GM23338 (cell line): Measurements from ENCODE around the gene SYNE1. TPM values are rescaled to one million over a fixed set of nuclear protein-coding genes. Genes with fewer than 3 reads are reported as not detected.

ENCODE experiments used
- ATAC-seq: fragments of 200-7000 bp; cut with Tn5 transposase; 3 replicates; pipeline ENCODE4 v1.9.1; 2020
- DNase-seq: peaks from one replicate; pipeline ENCODE4 v3.0.0-alpha.2; 2015; ENCODE audit warnings: low spot score
- H2AFZ ChIP-seq: fragments of 200-600 bp; sonication (generic); 2 replicates; pipeline ENCODE4 v1.8.0; 2016; ENCODE audit warnings: antibody characterized with exemption, mild to moderate bottlenecking, moderate library complexity
- H3F3A ChIP-seq: fragments of 200-600 bp; sonication (generic); replicated peaks from 2 replicates; pipeline ENCODE4 v1.8.0; 2017; ENCODE audit warnings: antibody characterized with exemption, mixed run types, low read depth
- H3K27ac ChIP-seq: fragments of 200-600 bp; sonication (generic); 2 replicates; pipeline ENCODE4 v1.6.1; 2016; ENCODE audit warnings: low read depth
- H3K27me3 ChIP-seq: fragments of 200-600 bp; sonication (generic); 2 replicates; pipeline ENCODE4 v1.8.0; 2016; ENCODE audit warnings: mild to moderate bottlenecking, mixed run types, moderate library complexity; ENCODE audit not compliant: insufficient read depth
- H3K36me3 ChIP-seq: fragments of 200-600 bp; sonication (generic); 2 replicates; pipeline ENCODE4 v1.8.0; 2016; ENCODE audit warnings: mild to moderate bottlenecking; ENCODE audit not compliant: insufficient read depth
- H3K4me1 ChIP-seq: fragments of 200-600 bp; sonication (generic); 2 replicates; pipeline ENCODE4 v1.8.0; 2016; ENCODE audit warnings: mild to moderate bottlenecking, moderate library complexity; ENCODE audit not compliant: insufficient read depth
- H3K4me2 ChIP-seq: fragments of 200-600 bp; sonication (generic); 2 replicates; pipeline ENCODE4 v1.7.1; 2017; ENCODE audit warnings: mixed run types
- H3K4me3 ChIP-seq: fragments of 200-600 bp; sonication (generic); 2 replicates; pipeline ENCODE4 v1.6.1; 2016; ENCODE audit warnings: mixed run types
- H3K79me2 ChIP-seq: fragments of 200-600 bp; sonication (generic); replicated peaks from 2 replicates; pipeline ENCODE4 v1.8.0; 2017; ENCODE audit warnings: mild to moderate bottlenecking; ENCODE audit not compliant: insufficient read depth
- H3K9me2 ChIP-seq: fragments of 200-600 bp; sonication (generic); 2 replicates; pipeline ENCODE4 v1.8.0; 2017; ENCODE audit not compliant: insufficient read depth
- H4K20me1 ChIP-seq: fragments of 200-600 bp; sonication (generic); replicated peaks from 2 replicates; pipeline ENCODE4 v1.8.0; 2017; ENCODE audit warnings: mild to moderate bottlenecking; ENCODE audit not compliant: insufficient read depth
- H3K27ac Mint-ChIP-seq: 2 replicates; pipeline ENCODE4 v1.8.0; 2020; ENCODE audit warnings: inconsistent platforms, mild to moderate bottlenecking, moderate library complexity, mixed read lengths
- H3K27me3 Mint-ChIP-seq: 3 replicates; pipeline ENCODE4 v1.8.0; 2022; ENCODE audit warnings: low read depth, mild to moderate bottlenecking, moderate library complexity, mixed read lengths, inconsistent platforms; ENCODE audit not compliant: insufficient read depth, poor library complexity
- H3K36me3 Mint-ChIP-seq: 3 replicates; pipeline ENCODE4 v1.8.0; 2021; ENCODE audit warnings: low read depth, mild to moderate bottlenecking, inconsistent platforms, moderate library complexity, mixed read lengths
- H3K4me1 Mint-ChIP-seq: 3 replicates; pipeline ENCODE4 v1.8.0; 2020; ENCODE audit warnings: mild to moderate bottlenecking, inconsistent platforms, mixed read lengths
- H3K4me3 Mint-ChIP-seq: 3 replicates; pipeline ENCODE4 v1.8.0; 2021; ENCODE audit warnings: moderate library complexity, mild to moderate bottlenecking, inconsistent platforms, mixed read lengths
- H3K9me3 Mint-ChIP-seq: 3 replicates; pipeline ENCODE4 v1.8.0; 2020; ENCODE audit warnings: moderate library complexity, mild to moderate bottlenecking, inconsistent platforms, mixed read lengths
- EZH2 ChIP-seq: fragments of 200-600 bp; sonication (generic); IDR thresholded peaks from one replicate; pipeline ENCODE4 v1.8.0; 2017; ENCODE audit warnings: antibody characterized with exemption, mild to moderate bottlenecking, low read depth; ENCODE audit not compliant: unreplicated experiment
- EZH2phosphoT487 ChIP-seq: fragments of 200-600 bp; sonication (generic); IDR thresholded peaks from one replicate; pipeline ENCODE4 v1.8.1; 2018; ENCODE audit warnings: antibody characterized with exemption; ENCODE audit not compliant: unreplicated experiment
- JUNB ChIP-seq: IDR thresholded peaks from one replicate; pipeline ENCODE4 v1.6.1; 2016; ENCODE audit warnings: antibody characterized with exemption; ENCODE audit not compliant: unreplicated experiment
- NANOG ChIP-seq: IDR thresholded peaks from 2 replicates; pipeline ENCODE4 v1.6.1; 2016; ENCODE audit warnings: antibody characterized with exemption, borderline replicate concordance
- POLR2AphosphoS5 ChIP-seq: IDR thresholded peaks from 2 replicates; pipeline ENCODE4 v1.6.1; 2016; ENCODE audit warnings: antibody characterized with exemption, low read depth
- ZNF114 ChIP-seq: fragments of 250-450 bp; sonication (Bioruptor Pico); IDR thresholded peaks from 2 replicates; pipeline ENCODE4 v1.5.0; 2020; ENCODE audit warnings: mild to moderate bottlenecking, moderate library complexity
- ZNF331 ChIP-seq: fragments of 250-450 bp; sonication (Bioruptor Pico); IDR thresholded peaks from 2 replicates; pipeline ENCODE4 v1.5.0; 2020; ENCODE audit warnings: low read depth, mild to moderate bottlenecking, moderate library complexity
- polyA plus RNA-seq: library from polyadenylated mRNA; unstranded; fragments of >200 nt; fragmentation: Nextera tagmentation; extraction: Ambion mirVana; gene quantifications from 2 replicates; pipeline ENCODE4 v1.2.1, GENCODE V29; 2016
- total RNA-seq: library from RNA; depleted of rRNA; stranded (reverse); fragments of >200 nt; shearing (Covaris generic); gene quantifications from 2 replicates; pipeline ENCODE4 v1.2.3, GENCODE V29; 2014
- TF ChIP-seq, protein P1 (sequence below): IDR thresholded peaks from 2 replicates; pipeline ENCODE4 v1.6.1; 2016; ENCODE audit warnings: antibody characterized with exemption
- TF ChIP-seq, protein P2 (sequence below): IDR thresholded peaks from one replicate; pipeline ENCODE4 v1.6.1; 2018; ENCODE audit warnings: antibody characterized with exemption; ENCODE audit not compliant: unreplicated experiment

SYNE1 gene
- total and polyA plus RNA-seq, 2 experiments from 2014 or later = 3.9 to 13.6 TPM

DNA sequence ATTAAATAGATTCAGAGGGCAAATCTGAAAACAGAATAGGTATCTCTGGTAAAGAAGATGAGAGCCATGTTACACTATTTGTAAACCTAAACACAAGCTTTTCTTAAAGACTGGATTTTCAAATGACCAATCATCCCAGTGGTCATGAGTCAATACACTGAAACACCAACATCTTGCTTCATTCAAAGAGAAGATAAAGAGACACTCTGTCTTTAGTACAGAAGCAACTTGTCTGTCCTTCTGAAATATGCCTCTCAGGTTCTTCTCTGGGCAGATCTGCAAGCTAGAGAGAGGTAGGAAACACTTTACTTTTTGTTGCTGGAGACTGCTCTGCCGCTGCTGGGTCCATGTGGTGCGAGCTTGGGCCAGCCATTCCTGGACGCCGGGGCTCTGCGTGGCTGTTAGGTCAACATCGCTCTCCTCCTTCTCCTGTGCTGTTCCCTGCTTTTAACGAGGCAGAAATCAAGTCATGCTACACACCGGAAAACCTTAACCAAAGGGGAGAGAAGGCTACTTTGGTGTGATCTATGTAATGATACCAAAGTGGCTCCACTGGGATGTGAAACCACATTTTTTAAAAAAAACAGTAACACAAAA, 368.2 kb downstream of the SYNE1 start:
- DNase-seq = no peak
- Mint-ChIP-seq H3K36me3 (peaks cover 6% of the 10 kb centered on the region; the same call in 2 of the 3 replicates), H3K4me3 (no peak overlapping the region), H3K27ac (no peak overlapping the region), H3K9me3 (peaks cover 7% of the 10 kb centered on the region; the same call in 2 of the 3 replicates), H3K4me1 (peaks cover 14% of the 10 kb centered on the region), H3K27me3 (no peaks in the 10 kb centered on the region)
- Histone ChIP-seq H2AFZ (no peak overlapping the region), H3K36me3 (no peaks in the 10 kb centered on the region), H3K4me1 (peaks cover 5% of the 10 kb centered on the region; the same call in 1 of the 2 replicates), H3F3A (no peaks in the 10 kb centered on the region), H4K20me1 (no peaks in the 10 kb centered on the region), H3K79me2 (no peaks in the 10 kb centered on the region), H3K4me3 (no peak overlapping the region), H3K27me3 (no peaks in the 10 kb centered on the region), H3K27ac (no peak overlapping the region), H3K4me2 (no peak overlapping the region), H3K9me2 (no peaks in the 10 kb centered on the region)
- ATAC-seq = no peak
- TF ChIP-seq EZH2 = no peak
- no peak for TF ChIP-seq EZH2phosphoT487
- no peak for TF ChIP-seq JUNB
- TF ChIP-seq, protein P1, sequence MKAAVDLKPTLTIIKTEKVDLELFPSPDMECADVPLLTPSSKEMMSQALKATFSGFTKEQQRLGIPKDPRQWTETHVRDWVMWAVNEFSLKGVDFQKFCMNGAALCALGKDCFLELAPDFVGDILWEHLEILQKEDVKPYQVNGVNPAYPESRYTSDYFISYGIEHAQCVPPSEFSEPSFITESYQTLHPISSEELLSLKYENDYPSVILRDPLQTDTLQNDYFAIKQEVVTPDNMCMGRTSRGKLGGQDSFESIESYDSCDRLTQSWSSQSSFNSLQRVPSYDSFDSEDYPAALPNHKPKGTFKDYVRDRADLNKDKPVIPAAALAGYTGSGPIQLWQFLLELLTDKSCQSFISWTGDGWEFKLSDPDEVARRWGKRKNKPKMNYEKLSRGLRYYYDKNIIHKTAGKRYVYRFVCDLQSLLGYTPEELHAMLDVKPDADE = no peak
- TF ChIP-seq NANOG = no peak
- TF ChIP-seq POLR2AphosphoS5 = no peak
- TF ChIP-seq ZNF331 (CRISPR knock-in tag) = no peak
- TF ChIP-seq, protein P2, sequence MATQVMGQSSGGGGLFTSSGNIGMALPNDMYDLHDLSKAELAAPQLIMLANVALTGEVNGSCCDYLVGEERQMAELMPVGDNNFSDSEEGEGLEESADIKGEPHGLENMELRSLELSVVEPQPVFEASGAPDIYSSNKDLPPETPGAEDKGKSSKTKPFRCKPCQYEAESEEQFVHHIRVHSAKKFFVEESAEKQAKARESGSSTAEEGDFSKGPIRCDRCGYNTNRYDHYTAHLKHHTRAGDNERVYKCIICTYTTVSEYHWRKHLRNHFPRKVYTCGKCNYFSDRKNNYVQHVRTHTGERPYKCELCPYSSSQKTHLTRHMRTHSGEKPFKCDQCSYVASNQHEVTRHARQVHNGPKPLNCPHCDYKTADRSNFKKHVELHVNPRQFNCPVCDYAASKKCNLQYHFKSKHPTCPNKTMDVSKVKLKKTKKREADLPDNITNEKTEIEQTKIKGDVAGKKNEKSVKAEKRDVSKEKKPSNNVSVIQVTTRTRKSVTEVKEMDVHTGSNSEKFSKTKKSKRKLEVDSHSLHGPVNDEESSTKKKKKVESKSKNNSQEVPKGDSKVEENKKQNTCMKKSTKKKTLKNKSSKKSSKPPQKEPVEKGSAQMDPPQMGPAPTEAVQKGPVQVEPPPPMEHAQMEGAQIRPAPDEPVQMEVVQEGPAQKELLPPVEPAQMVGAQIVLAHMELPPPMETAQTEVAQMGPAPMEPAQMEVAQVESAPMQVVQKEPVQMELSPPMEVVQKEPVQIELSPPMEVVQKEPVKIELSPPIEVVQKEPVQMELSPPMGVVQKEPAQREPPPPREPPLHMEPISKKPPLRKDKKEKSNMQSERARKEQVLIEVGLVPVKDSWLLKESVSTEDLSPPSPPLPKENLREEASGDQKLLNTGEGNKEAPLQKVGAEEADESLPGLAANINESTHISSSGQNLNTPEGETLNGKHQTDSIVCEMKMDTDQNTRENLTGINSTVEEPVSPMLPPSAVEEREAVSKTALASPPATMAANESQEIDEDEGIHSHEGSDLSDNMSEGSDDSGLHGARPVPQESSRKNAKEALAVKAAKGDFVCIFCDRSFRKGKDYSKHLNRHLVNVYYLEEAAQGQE = no peak
- no peak for TF ChIP-seq ZNF114 (CRISPR knock-in tag)
